HG02973 (cell line): ENCODE measurements around the gene ADAMTS14.

Experiments used
- ATAC-seq: cut with Tn5 transposase; IDR thresholded peaks from one replicate; pipeline ENCODE4 v1.9.1; 2021; ENCODE audit warnings: moderate library complexity; ENCODE audit not compliant: unreplicated experiment

The ADAMTS14 gene

GRCh38 chr10:70690589-70690988, 18.3 kb downstream of the ADAMTS14 start:
- ATAC-seq, result no peak

DNA sequence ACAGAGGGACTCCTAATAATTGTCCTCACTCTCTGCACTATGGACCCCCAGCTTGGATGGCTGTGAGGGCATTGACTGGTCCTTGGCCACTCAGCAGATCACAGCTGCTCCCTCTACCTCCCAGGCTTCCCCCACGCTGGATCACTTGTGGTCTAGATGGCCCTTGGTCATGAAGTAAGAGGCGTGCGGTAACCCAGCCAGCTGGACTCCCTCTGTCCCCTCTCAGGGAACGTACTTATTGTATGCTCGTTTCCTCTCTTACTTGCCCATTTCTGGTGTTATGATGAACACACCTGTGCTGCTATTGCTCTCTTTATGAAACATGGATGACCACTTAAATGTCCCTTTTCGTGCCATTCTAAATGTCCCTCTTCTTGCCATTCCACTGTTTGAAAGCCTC, 19.3 kb downstream of the ADAMTS14 start:
- no peak for ATAC-seq

GRCh38 chr10:70692043-70692603, 19.8 kb downstream of the ADAMTS14 start:
- no peak for ATAC-seq

DNA sequence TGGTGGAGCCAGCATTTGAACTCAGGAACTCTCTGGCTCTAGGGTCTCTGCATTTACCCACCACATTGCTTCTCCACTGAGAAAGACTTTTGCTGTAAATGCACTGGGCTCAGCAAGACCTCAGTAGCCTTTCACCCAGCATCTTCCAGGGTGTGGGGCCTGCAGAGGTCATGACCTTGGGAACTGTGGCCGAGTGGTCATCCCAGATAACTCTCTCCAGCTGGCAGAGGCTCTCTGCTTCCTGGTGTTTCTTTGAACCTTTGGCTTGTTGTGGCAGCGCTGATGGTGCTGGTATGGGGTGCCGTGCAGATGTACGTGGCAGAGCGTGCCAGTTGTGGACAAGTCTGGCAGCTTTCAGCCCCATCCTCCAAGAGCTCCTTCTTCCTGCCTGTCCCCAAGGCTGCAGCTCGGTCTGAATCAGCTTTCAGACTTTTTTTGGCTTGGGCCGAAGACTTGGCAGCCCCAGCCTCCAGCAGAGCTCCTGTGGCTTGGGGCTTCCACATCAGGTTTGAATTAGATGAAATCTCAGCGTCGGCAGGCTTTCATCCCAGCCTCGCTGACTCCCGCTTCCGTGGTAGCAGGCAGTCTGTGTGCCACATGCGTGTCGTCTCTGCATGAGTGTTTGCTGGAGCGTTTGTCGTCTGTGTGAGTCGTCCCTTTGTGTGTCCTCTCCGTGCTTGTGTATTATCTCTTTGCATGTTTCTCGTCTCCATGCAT, 21.5 kb downstream of the ADAMTS14 start:
- no peak for ATAC-seq

- no peak for ATAC-seq
Observed at GRCh38 chr10:70694418-70695141, 22.3 kb downstream of the ADAMTS14 start.

DNA sequence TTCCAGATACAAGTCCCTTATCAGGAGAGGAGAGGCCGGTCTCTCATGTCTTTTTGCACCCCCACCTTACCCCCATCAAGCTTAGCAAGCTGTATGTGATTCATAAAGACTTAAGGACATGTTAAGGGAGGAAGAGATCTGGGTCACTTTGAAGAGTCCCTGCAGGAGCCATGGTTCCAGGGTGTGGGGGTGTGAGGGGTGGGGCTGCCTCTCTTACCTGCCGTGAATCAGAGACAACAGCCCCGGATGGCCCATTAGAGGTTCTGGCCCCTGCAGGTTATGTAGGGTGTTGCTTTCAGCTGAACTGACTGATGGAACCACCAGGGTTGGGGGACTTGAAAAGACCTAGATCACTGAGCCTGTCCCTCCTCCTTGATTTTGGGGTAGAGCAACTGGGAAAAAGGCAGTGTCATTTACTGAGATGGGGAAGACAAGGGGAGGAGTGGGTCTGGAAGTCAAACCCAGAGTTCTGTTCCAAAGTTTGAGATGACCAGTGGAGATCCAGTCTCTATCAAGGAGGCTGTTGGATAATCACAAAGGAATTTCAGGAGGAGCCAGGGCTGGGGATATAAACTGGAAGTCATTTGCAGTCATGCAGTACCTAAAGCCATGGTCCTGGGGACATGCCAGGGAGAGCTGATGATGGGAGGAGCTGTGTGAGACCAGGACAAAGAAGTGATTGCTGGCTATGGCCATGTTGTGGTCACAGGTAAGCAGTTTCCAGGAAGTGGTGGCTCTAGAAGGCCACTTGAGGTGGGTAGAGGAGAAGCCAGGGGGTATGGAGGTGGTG, 23.1 kb downstream of the ADAMTS14 start:
- no peak for ATAC-seq

DNA sequence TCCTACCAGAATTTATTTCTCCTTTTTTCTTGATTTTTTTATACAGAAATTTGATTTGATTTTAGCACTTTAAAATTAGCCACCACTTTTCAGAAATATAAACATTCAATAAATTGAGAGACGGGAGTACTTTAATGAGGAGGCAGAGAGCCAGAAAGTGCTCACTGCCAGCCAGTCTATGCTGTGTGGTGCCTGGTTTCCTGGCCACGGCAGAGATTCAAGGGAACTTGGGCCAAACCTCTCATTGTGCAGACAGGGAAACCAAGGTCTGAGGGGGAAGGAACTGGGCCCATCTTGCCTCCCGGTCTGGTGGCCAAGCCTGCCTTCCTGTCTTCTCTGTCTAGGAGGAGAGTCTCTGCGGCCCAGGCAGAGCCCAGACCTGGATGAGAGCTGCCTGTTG, 25.9 kb downstream of the ADAMTS14 start:
- ATAC-seq, result no peak

DNA sequence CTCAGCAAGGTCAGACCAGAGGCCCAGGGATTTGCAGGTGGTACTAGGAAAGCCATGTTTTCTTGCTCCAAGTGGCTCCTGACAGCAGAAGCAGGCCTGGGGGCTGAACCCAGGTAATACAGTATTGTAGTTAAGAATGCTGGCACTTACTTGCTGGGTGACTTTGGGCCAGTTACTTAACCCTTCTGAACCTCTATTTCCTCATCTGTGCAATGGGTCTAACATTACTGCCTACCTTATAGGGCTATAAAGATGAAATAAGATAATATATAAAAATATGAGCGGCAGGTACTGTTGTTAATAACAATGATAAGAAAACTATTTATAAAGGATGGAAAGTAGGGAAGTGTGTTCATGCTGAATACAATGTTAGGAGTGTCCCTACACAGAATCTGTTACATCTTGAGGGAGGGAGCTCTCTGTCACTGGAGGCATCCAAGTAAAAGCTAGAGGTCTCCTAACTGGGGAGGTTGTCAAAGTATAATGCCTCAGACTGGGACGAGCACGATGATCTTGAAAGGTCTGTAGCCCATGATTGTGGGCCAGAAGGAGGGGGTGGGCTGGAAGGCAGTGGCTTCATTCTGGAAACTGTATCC, 26.9 kb downstream of the ADAMTS14 start:
- ATAC-seq, result no peak

- ATAC-seq, result no peak
Observed at GRCh38 chr10:70699659-70700174, 27.4 kb downstream of the ADAMTS14 start.

GRCh38 chr10:70702190-70702763, 30.0 kb downstream of the ADAMTS14 start:
- no peak for ATAC-seq

GRCh38 chr10:70704211-70704610, 31.9 kb downstream of the ADAMTS14 start:
- no peak for ATAC-seq

GRCh38 chr10:70705121-70705861, 33.0 kb downstream of the ADAMTS14 start:
- ATAC-seq, result no peak

- no peak for ATAC-seq
Observed at GRCh38 chr10:70711177-70711576, 38.9 kb downstream of the ADAMTS14 start.

DNA sequence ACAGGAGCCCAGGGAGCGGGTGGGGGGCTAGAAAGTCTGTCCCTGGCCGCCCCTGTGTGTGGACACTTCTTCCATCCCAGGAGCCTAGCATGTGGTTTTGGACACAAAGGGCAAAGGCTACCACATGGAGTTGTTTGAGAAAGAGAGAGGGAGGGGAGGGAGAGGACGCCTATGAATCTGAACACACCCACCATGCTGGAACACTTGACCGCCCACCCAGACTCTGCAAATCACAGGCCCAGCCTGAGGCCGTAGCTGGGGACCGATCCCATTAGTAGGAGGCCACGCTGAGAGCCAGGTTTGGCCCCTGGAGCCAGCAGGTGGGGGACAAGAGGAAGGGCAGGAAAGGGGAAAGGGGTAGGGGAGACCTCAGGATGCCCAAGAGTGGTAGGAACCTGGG, 39.6 kb downstream of the ADAMTS14 start:
- ATAC-seq, result no peak

GRCh38 chr10:70714245-70714644, 41.9 kb downstream of the ADAMTS14 start:
- no peak for ATAC-seq

- no peak for ATAC-seq
Observed at GRCh38 chr10:70714951-70715350, 42.6 kb downstream of the ADAMTS14 start.

DNA sequence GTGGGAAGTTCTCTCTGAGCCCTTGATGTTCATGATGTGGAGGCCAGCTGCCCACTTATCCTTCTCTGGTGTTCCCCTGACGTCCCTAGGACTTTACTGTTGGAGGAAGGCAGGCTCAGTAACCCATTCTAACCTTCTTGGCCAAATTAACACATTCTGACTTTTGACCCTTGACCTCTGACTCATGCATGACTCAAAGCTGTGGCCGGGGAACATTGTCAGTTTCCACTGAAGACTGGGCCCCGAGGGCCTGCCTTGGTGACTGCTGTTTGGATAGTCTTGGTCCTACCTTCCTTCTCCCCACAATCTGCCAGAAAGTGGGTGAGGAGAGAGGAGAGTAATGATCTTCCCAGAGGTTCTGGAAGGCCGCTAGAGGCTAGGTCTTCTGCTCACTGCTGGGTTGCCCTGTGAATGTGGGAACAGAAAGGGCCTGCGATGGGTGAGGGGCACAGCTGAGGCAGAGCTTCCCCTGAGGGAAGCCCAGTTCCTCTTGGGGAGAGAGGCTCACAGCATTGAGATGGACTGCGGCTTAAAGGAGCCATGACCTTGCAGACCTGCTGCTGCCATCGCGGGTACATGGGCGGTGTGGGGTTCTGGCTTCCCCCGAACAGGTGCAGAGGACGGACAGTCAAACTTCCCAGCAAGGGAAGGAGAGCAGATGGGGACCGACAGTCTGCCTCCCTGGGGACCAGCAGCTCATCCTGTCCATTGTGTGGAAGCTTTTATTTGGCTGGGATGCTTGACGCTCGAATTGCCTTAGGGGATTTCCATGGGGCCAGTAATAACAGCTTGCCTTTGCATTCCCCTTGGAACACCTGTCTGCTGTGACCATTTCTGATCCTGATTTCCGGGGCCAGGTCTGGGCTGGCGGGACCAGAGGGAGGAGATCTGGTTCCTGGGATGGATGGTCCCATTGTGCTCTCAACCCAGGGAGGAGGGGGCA, 43.8 kb downstream of the ADAMTS14 start:
- ATAC-seq, result no peak

DNA sequence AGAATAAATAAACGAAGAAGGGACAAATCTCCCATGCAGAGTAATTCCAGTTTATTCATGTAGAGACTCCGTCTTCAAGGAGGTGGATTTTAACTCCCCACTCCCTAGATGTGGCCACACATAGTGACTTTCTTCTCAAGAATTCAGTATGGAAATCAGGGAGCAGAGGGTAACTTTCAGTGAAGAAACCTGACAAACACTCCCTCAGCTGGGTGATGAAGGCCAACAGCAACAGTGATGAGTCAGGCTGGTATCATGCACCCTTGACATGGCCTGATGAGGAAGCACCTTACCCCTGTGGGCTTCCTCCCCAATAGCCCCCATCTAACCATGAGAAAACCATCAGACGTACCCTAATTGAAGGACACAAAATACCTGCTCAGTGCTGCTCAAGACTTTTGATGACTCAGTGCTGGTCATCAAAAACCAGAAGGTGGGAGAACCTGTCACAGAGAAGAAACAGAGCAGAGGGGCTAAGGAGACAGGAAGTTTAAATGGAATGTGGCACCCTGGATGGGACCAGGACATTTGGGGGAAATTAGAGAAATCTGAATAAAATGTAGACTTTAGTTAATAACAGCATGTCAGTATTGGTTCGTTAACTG, 50.6 kb downstream of the ADAMTS14 start:
- ATAC-seq, result no peak
